Liver (tissue), 3 donors: Measurements from ENCODE around the gene LMNTD2.

Experiments
- CTCF ChIP-seq: fragments of 150-350 bp; IDR thresholded peaks from 2 replicates; pipeline ENCODE4 v1.5.1; 2017; ENCODE audit warnings: improper control_type of control experiment, low read depth, low read length; ENCODE audit not compliant: missing input control
- EGR1 ChIP-seq, 2 donors: IDR thresholded peaks; 2 replicates each; pipeline ENCODE4 v1.6.1; 2016 to 2018; ENCODE audit warnings: antibody characterized with exemption in 2 of 2, low read depth in 2 of 2
- FOXA1 ChIP-seq: IDR thresholded peaks from 2 replicates; pipeline ENCODE4 v1.6.1; 2016; ENCODE audit warnings: antibody characterized with exemption
- GABPA ChIP-seq, 2 donors: IDR thresholded peaks in 1 of 2; conservative IDR thresholded peaks in 1 of 2; 2 replicates each; pipeline ENCODE4 v1.6.1; 2016; ENCODE audit warnings: antibody characterized with exemption in 2 of 2, mild to moderate bottlenecking in 1 of 2, moderate library complexity in 1 of 2
- REST ChIP-seq: IDR thresholded peaks from 2 replicates; pipeline ENCODE4 v1.6.1; 2016; ENCODE audit warnings: antibody characterized with exemption, mild to moderate bottlenecking
- YY1 ChIP-seq: IDR thresholded peaks from 2 replicates; pipeline ENCODE4 v1.6.1; 2016; ENCODE audit warnings: antibody characterized with exemption, mild to moderate bottlenecking
- ZBTB33 ChIP-seq: IDR thresholded peaks from 2 replicates; pipeline ENCODE4 v1.6.1; 2016; ENCODE audit warnings: antibody characterized with exemption
- donor health status: healthy.
- donor health status: healthy.

- no peak for TF ChIP-seq REST
- no peak for TF ChIP-seq CTCF
- no peak for TF ChIP-seq ZBTB33
- no peak for TF ChIP-seq YY1
- no peak for TF ChIP-seq FOXA1
- no peak for TF ChIP-seq EGR1 (IDR thresholded peaks at IDR 0.05; ENCODE audit: low read depth in 2 of 2)
- TF ChIP-seq GABPA (IDR thresholded peaks at IDR 0.05 in 1 of 2, conservative IDR thresholded peaks at IDR 0.05 in 1 of 2), result no peak
Measured at GRCh38 chr11:573146-573759, 12.7 kb upstream of the LMNTD2 start.
